ENCODE data around the gene ZNF518B.

The ZNF518B gene, protein sequence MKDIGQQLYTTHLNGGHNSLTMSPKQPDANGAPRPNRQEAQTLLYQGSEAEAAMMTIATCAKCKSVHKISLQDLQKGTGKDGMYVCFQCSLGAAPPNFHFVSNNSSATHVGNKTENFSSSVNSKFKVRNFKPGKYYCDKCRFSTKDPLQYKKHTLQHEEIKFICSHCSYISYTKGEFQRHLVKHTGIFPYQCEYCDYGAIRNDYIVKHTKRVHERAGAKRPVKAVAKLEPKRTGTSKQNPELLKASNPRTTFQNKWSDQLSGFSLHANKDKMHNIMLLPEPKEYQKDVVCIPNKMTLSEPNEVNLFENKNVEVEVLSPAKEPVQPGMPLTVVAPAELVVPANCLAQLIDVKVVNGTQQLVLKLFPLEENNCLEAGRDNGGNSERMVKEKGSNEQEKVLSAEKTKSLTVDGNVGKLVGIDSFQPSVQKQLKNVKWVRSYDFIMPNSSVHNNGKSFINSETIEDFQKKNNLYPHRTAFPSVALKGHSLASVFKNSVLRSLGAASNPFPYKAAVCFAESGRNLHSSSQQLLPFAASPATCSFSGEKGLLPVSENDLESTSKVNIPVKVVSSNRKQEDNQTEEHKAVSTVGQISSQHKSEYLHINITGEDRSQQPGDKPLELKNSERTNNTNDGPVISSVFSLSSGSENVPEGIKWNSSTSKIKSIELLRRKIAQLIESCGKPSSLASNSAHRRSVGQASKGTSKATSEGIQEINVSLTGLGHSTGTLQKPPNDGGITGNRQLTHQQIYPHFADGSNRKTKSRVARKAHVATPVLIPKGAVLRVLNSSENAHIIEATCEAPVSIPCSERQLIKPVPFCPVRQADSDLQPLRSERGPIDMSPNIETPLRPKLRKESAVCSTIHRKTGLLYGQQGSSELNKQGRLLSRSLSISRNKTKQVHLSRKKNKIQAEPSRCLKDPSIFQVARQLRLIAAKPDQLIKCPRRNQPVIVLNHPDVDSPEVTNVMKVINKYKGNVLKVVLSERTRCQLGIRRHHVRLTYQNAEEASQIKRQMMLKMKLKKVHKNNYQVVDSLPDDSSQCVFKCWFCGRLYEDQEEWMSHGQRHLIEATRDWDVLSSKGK
- 64.4 to 118 (median 67.7) reads per million in 3 experiments for total RNA-seq

DNA sequence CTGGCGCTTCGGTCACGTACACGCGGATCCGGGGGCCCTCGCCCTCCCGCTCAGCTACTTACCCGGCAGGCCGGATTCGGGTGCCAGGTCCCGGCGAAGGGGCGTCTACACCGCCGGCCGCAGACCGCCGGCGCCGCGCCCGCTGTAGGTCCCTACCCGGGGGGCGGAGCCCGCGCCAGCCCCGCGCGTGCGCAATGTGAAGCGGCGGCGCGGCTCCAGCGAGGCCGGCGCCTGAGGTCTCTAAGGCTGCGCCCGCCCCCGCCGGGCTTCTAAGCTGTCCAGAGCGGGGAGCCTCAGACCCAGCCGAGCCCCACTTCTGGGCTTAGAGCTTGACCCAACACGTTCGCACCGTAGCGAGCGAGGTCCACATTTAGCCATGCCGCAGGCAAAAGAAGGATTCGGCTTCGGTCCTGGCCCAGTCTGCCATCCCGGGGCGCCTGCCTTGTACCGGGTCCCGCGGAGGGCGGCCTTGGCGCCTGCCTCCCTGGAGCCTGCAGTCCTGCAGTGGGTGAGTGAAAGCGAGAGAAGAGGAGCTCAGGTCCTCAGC lies at the start of gene ZNF518B:
Gene ZNF518B, minus strand, starts transcription at position 172 of the 547 bp plus-strand sequence. CDS start 11,098 bp downstream, outside the sequence.
- peak; percentile 84 for DNase-seq

DNA sequence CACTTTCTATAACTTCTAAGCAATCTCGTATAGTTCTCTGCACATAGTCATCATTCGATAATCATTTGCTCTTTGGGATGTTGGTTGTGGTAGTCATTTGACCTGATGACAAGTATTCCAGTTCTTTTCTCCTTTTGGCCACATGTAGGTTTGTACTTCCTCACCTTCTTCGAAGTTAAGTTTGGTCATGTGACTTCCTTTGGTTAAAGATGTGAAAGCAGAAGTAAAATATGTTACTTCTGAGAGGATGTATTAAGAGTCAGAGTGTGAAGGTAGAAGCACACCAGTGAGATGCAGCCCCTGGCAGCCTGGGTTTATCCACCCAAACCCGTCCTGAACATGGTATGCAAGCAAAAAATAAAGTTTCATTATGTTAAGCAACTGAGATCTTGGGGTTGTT lies 48.9 kb upstream of the ZNF518B start:
- no peak for DNase-seq

DNA sequence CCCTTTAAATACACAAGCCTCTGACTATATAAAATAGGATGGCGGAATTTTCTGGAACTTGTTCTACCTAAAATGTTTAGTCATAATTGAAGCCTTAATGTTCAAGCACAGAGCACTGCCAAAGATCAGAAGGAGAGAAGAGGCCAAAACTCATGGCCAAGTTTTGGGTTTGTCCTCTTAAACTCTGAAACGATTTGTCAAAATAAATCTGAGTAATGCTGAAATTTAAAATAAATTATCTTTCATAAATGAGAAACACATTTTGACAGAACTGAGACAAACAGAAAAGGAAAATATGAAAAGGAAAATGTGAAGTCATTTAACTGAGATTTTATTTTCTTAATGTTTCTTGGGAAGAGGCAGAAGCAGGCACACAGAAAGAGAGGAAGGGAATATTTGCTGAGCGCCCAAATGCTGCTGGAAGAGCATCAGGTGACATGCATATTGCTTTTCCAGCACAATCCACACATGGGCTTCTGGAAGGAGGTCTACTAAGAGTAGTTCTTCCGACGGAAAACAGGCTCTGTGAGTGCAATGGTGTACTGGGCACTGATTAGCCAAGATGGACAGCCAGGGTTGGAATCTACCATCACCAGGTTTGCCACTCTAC lies 47.4 kb upstream of the ZNF518B start:
- DNase-seq = no peak

DNA sequence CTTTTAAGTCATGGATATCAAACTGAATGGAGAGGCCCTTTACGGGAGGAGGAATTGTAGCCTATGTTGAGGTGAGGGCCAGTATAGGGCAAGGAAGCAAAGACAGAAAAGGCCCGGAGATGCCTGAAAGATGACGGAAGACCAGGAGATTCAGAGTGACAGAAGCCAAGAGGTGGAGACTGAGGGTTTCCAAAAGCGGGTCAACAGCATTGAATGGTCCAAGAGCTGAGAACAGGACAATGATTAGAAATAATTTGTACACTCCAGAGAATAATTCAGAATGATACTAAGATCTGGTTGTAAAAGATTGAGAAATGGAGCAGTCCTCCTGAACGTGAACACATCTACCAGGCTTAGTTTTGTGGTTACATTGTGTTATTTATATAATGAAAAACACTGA lies 45.5 kb upstream of the ZNF518B start:
- DNase-seq = no peak

DNA sequence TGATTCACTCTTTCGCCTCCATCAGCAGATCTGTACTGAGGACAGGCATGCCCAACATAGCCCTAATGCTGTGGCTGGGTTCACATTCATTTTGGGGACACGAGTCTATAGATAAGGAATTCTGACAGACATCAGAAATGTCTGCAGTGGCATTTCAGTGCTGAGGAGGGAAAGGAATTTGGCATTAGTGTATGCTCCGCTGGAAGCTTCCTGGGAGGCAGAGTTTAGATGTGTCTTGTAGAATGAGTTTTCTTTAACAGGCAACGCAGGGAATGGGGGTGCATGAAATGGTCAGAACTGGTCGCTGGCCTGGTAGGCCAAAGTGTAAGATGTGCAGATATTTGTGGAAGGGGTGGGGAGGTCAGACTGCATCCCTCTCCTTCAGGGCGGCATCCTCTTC lies 43.5 kb upstream of the ZNF518B start:
- DNase-seq = no peak

DNA sequence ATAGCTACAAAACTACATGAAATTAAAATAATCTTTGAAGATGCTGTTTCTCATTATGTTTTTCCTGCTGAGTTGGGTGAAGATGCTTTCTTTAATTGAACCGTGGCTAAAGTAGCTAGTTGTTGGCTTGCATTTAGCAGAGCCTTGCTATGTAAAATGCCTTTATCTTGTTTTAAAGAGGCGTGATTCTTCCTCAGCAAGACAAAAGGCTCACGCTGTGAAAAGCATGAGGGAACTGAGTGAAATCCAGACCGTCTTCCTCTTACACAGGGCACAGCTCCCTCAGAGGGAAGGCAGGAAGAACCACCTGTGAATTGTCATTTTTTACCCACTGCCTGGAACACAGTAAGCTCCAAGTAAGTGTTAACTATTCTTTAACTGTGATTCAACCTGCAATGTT lies 39.0 kb upstream of the ZNF518B start:
- no peak for DNase-seq

DNA sequence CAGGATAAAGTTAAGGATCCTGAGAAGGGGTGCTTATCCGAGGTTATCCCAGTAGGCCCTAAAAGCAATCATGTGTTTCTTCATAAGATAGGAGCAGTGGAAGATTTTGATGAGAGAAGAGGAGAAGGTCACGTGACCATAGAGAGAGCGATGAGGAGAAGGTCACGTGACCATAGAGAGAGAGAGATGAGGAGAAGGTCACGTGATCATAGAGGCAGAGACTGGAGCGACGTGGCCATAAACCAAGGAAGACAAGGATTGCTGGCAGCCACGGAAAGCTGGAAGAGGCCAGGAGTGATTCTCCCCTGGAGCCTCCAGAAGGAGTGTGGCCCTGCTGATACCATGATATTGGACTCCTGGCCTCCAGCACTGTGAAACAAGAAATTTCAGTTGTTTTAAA lies 38.4 kb upstream of the ZNF518B start:
- DNase-seq = no peak

DNA sequence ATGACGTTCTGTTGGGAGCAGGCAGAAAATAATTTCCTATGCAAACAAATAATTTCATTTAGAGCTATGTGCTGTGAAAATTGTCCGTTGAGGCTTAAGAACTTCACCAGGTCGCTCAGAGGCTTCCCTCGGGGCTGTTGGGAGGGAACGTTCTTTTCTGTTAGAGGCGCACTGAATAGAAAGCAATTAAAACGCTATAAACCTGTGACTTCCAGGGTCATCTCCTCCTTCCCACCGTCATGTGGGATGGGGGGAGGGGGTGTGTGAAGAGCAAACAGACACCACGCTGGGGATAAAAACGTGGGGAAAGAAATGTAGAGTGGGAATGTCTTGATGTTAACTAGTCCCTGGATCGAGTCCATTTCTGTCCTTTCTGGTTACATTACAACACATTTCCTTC lies 35.2 kb upstream of the ZNF518B start:
- no peak for DNase-seq

DNA sequence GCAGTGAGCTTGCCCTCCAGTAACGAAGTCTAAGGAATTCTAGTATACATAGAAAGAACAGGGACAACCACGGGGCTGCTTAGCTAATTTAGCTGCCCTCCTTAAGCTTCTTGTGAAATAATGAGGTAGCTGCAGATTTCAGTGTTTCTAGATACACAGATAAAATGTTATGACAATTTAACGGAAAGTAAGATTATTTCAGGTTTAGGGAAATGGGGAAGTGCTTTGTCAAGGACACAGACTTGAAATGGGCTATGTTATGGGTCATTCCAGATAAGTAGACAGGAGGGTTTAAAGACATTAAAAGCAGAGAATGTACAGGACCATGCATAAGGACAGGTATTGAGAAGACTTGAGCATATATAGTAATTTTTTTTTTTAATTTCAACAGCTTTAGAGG lies 34.2 kb upstream of the ZNF518B start:
- no peak for DNase-seq

DNA sequence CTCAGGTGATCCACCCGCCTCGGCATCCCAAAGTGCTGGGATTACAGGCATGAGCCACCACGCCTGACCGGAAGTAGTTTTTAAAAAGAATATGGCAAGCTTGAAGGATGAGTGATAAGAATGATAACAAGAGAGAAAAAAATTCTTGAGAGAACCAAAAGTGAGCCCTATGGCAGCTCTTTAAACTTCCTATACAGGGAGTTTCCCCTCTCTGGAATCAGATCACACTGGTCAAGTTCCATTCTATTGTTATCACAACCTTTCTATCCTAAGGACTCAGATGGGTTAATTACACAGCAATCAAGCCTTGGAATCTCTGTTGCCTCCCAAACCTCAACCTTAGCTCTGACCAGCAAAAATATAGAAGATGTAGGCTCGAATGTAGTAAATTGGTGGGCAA lies 33.8 kb upstream of the ZNF518B start:
- DNase-seq = no peak

DNA sequence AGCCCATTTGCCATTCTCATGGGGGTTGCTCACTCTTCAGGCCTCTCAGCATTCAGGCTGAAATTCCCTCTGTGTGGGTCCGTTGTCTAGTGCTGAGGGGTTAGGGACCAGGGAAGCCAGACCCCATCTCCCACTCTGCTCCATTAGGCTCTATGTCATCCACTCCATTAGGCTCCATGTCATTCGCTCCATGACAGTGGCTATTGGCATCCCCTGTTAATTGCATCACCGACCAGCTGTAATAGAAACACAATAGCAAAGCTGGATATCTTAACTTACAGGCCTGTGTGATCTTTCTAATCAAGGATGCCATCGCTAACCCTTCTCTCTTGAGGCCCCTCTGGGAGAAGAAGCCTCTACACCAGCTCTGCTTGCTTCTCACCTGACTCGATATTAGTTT lies 25.7 kb upstream of the ZNF518B start:
- DNase-seq = no peak

DNA sequence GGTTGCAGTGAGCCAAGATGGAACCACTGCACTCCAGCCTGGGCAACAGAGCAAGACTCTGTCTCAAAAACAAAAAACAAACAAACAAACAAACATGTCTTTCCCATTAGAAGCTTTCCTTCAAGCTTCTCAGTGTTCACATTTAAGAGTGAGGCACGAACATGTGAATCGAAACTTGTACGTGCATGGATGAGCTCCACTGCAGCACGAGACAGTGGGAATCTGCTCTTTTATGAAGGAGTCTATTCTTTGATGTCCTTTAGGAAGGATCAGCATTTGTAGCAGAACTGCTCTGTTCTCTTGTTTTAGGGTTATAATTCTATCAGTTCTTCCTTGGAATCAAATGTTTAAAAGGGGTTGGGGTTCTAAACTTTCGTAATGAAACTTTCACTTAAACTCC lies 23.4 kb upstream of the ZNF518B start:
- no peak for DNase-seq

DNA sequence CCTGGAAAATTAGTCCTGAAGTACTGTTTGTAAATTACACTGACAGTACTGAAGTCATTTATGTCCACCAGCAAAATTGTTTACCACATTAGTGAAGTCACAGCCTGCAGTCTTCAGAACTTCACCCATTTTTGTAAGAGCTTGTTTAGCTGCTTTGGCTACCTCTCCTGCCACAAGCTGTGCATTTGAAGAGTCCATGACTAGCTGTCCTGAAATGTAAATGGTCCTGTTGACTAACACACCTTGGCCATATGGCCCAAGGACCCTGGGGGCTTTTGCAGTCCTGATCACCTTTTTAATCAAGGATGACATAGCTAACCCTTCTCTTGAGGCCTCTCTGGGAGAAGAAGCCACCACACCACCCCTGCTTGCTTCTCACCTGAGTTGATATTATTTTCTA lies 21.4 kb upstream of the ZNF518B start:
- no peak for DNase-seq

DNA sequence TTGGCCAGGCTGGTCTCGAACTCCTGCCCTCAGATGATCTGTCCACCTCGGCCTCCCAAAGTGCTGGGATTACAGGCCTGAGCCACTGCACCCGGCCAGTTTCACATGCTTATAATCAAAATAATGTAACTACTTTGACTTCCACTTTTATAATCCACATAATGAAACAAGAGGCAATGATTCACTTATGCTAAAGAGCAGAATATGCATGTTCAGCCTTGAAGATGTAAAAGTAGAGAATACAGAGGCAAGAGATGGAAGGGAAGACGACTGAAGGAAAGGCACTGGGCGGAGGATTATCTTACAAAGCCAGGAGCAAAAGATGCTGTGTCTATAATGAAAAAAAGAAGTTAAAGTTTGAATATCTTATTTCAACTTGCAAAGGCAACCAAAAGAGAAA lies 13.3 kb upstream of the ZNF518B start:
- no peak for DNase-seq

DNA sequence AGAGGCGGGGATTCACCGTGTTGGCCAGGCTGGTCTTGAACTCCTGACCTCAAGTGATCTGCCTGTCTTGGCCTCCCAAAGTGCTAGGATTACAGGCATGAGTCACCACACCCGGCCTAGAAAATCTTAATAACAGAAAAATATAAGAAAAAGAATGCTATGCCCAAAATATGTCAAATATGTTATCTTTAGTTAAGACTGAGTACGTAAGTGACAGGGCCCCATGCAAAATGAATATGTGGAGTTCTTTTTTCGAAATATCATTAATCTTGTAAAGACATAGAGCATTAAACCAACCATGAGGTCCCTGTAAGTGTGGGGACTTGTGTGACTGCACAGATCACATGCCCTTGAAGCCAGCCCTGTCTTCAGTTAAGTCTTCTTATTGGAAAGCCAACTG lies 8.9 kb upstream of the ZNF518B start:
- no peak for DNase-seq

DNA sequence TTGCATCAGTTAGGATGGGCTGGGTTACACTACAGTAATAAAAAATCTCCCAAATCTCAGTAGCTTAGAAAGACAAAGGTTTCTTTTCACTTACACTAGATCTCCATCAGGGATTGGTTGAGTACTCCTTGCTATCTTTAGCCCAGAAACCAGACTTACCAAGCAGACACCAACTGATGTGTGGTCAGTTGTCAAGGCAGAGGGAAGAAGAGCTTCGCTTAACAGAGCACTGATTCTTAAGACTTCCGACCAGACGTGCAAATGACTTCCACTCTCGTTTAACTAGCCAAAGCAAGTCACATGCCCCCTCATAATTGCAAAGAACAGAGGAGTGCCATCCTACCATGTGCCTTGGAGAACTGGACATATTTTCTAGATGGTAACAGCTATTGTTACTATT lies 5.7 kb upstream of the ZNF518B start:
- DNase-seq = no peak

DNA sequence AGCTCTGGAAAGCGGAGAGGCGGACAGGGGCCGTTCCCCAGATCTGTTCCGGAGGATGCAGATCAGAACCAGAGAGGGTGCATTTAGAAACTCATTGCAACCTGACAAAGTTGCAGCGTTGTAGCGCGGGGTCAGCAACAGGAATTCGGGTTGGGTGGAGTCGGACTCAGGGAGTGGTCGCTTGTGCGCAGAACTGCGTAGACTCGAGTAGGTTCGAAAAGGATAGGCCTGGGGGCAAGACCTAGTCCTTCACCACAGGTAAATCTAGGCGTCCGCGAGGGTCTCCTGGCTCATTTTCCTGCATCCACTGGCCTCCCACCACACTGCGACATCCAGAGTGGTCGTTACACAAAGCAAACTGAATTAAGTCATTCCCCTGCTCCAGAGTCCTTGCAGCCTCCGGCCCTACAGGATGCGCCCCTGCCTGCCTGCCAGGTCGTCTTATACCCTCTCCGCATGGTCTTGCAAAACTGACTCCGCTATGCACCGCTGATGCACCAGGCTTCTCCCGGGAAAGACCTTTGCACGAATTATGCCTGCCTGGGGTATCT lies 4.7 kb upstream of the ZNF518B start:
- no peak for DNase-seq

DNA sequence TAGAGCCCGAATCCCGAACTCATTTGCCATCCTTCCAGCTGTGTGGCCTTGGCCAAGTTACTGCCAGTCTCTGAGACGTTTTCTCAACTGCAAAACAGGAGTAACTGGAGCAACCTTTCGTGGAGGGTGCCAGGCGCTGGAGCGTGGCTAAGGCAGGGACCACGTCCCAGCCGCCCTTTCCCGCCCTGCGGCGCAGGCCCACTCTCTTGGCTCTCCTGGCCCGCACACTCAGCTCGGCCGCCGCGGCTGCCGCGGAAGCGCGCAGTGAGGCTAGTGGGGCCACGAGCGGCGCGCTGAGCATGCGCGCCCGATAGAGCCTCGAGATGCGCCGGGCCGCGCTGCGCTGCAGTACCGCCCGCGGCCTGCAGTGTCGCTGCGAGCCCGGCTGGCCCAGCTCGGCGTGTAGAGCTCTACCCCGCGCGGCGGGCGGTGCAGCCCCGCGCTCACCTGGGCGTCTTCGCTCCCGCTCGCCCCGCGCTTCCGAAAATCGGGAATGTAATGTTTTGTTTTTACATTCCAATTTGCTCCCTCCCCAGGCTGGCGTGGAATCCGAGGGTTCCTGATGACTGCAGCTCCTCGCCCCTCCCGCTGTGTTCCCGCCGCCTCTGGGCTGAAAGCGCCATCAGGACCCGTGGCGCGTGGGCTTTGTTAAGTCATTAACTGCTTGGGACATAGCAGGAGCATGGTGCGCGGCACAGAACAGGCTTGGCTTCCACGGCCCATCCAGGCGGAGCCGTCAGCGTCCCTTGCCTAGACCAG lies 4.0 kb upstream of the ZNF518B start:
- peak; percentile 76 for DNase-seq

DNA sequence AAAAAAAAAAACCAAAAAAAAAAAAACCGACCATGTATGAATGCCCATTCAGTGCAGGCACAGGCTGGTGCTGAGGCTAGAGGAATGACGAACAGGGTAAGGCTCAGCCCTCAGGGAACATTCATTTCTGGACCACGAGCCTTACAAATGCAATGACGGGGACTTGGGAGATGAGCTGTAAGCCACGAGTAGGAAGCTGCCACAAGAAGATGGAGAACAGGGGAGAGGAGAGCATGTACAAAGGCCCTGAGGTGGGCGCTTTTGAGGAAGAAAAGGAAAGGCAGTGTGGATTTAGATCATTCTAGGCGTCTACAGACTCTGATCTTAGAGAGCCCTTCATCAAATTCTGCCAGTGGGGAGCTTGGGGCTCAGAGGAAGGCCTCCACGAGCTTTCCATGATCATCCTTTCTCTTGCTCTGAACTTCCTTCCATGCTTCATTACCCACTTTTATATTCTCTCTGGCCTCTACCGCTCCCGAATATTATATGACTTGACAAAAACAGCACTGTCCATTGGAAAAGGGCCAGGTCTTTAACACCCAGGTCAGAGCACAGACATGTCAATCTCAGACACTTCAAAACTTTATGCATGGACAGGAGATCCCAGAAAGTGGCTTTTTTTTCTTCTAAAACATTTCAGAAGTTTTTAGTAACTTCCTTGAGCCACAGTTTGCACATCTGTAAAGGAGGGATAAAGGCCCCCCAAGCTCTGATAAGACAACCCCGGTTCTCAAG lies 3.3 kb upstream of the ZNF518B start:
- DNase-seq = no peak

DNA sequence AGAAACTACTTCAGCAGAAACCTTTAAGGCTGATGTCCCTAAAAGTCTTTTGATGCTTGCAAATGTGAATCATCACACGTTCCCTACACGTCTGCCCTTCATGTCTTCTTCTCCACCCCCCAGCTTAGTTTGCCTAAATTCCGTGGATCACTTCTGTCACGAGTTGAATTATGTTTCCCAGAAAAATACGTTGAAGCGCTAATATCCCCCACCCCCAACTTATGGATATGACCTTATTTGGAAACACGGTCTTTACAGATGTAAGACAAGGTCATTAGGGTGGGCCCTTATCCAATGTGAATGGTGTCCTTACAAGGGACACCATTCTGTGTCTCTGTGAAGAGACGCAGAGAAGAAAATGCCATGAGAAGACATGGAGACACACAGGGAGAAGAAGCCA lies 2.1 kb upstream of the ZNF518B start:
- DNase-seq = no peak

DNA sequence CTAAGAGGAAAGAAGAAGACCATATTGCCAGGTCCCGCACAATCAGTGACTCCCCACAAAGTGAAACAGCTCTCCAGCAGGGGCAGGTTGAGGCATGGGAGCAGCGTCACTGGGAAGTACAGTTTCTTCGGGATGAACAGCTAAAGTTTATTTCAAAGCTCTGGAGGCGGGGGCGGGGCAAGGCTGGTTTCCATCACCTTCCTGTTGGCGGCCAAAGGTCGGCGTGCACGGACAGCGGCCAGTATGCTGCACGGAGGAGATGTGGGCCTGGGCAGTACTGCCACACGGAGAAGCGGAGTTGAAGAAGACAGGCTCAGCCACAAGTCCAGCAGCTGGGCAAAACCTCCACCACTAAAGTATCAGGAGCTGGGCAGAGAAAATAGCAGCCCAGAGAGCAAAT lies 951 bp upstream of the ZNF518B start:
- no peak for DNase-seq
